Activated effector memory CD4-positive, alpha-beta T cell treated with Interleukin-2 at 50 U/mL for 16 hours (primary cell): ENCODE measurements around the gene ODAD3.
A peak's percentile ranks its signal among the peaks of the same experiment; 100 is the strongest.
"Not testable (repeated sequence)": the region's sequence is repeated elsewhere in the genome, so short reads cannot be mapped to it uniquely, and the experiment has no call there.

Source experiments
- DNase-seq: peaks from one replicate; pipeline ENCODE4 v3.0.0-alpha.2; 2020

Gene ODAD3

DNA sequence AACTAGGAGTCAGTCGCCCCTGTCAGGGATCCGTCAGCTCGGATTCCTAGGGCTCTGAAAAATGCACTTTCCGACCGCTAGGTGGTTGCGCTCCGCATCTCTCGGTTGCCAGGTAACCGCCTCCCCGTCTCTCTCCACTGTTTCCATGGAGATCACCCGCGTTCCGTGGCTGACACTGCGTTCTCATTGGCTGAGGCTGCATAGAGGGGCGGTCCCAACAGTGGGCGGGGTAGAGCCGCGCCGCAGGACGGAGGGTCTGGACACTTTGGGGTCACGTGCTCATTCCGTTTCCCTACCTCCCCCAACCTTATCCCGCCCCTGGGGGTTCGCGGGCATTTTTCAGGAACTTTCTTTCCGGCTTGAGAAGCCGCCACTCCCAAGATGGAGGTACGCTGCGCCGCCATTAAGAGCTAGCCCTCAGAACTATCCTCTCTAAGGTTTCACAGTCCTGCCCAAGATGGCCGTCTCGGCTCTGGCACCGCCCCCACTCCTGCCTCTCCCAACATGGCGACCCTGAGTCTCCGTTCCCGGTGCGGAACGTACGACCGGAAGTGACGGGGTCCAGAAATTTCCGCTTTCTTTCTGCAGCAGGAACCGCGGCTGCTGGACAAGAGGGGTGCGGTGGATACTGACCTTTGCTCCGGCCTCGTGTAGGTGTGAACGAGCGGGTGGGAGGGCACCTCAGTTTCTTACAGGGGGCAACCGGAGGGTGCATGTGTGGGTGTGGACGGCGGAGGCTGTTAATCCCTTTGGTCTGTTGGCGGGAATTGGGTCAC, at the start of gene ODAD3, which contains the start of gene PRKCSH:
Gene ODAD3, minus strand, starts transcription at position 65 of the 776 bp plus-strand sequence. CDS start 105 bp downstream, outside the sequence.
Gene PRKCSH, plus strand, starts transcription at position 579 of the 776 bp plus-strand sequence. CDS start 483 bp downstream, outside the sequence.
- peak; percentile 97 for DNase-seq

DNA sequence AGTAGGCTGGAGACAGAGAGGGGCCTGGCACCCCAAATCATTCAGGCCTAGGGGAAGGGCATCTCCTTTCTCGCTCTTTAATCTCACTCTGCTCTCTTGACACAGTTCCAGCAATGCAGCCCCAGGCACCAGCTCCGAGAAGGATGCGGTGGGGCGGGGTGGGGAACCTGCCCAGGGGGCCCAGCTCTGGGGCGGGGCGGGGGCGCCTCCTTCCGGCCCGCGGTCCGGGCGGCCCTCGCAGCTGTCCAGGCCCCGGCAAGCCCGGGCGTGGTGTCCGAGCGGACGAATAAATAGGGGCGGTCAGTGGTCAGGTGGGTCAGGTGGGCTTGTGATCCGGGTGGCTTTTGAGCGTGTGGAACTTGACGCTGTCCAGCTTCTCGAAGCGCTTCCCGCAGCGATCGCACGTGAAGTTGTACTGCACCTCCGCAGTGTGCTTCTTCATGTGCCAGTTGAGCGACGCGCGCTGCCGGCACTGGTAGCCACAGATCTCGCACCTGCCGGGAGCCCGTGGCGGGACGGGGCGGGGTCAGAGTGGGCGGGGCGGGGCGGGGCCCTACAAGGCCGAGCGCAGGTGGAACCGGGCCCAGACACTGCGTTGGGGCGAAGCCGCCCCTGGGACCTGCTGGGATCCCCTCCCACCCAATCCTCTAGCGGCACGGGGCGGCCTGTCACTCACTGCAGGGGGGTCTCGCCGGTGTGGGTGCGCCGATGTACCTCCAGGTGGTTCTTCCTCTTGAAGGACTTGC, 48.6 kb upstream of the ODAD3 start:
- DNase-seq, result no peak

DNA sequence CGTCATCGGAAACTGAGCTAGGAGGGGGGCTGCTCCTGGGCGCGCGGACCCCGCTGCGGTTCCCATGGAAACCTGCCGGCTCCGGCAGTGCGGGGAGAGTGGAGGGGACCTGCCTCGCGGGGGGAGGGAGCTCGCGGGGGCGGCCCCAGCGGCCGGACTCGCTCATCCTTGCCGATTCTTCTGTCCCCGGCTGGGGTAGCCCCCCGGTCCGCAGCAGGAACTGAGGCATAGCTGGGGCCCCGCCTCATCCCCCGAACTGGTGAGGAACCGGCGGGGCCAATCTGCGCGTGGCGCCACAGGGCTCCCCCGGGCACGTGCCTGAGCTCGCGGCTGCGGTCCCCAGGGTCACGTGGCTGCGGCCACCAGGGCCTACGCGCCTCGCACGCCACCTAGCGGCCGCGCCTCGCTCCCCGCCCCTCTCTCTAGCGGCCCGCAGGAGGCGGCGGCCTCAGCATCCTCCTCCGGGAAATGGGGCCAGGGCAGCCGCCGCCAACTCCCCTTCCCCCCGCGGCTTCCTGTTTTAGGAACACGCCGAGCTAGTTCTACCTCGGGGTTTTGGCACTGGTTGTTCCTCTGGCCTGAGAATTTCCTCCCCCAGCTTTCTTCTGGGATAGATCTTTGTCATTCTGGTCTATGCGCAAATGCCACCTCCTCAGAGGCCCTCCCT, 47.6 kb upstream of the ODAD3 start:
- peak; percentile 79 for DNase-seq

DNA sequence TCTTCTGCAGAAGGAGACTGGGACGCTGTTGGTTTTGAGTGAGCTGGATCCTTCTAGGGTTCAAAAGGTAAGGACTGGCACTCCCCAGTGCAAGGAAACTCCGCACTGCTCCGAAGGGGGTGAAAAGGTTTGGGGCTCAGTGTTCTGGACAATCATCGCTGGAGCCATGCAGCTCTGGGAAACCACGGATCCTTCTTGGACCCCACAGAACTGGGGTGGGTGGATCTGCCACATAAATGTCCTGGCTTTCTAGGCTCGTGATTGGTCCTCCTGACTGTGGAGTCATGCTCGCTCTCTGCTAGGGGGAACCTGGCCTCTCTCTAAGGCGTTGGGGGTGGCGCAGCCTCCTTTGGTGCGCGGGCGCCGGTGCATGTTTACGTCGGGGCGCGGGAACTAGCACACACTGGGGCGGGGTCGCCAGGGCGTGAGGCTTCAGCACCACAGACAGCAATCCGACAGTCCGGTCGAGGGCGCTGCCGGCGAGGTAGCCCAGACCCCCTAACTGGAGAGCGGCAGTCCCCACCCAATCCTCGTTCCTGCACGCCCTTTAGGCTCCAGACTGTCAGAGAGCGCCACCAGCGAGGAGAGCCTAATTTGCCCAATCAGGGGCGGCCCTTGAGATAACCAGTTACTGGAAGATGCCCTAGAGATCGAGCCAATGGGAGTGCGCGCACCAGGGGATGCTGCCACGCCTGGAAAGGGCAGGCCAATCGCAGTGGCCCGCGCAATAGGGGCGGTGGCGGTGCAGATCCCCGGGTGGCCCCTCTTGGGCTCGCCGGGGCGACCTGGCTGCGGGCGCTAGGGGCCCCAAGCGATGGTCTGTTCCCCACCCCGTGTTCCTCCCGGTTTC, 46.8 kb upstream of the ODAD3 start:
- DNase-seq, result peak; percentile 25

- DNase-seq, result no peak
Measured at GRCh38 chr19:11480715-11481533, 46.0 kb upstream of the ODAD3 start, which contains the start of gene ELAVL3. TSS of gene ELAVL3 (minus strand) at chr19:11481046. CDS start at chr19:11480608, 438 bp downstream.

DNA sequence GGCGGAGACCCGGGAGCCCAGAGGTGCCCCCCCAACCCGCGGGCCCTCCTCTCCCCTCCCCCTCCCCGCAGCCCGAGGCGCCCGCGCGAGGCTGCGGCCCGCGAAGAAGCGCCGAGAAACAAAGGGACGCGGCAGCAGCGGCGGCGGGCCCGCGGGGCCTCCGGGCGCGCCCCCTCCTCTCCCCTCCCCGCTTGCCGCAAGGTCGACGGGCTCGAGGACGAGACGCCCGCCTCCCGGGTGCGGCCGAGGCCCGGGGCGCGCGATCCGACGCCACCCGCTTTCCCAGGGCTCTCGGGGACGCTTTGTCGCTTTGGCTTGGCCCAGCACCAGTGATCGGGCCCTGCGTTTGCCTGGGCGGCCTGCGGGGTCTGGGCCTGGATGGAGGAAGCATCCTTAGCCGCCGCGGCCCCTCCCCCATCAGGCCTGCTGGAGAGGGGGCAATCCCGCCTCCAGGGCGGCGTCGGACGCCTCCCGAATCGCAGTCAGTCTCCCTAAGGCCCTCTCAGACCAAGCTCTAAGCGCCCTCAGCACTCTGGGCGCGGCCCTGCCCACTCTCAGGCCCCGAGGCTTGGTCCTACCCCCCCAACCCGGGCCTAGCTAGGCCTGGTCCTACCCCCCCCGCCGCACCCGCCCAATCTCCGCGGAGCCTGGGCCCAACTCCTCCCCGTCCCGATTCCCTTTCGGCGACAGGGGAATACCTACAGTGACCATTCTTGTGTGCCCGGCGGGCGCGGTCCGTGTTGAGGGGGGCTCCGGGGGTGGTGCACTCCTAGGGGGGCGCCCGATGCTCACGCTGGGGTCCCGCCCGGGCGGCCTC, 45.2 kb upstream of the ODAD3 start:
- no peak for DNase-seq

DNA sequence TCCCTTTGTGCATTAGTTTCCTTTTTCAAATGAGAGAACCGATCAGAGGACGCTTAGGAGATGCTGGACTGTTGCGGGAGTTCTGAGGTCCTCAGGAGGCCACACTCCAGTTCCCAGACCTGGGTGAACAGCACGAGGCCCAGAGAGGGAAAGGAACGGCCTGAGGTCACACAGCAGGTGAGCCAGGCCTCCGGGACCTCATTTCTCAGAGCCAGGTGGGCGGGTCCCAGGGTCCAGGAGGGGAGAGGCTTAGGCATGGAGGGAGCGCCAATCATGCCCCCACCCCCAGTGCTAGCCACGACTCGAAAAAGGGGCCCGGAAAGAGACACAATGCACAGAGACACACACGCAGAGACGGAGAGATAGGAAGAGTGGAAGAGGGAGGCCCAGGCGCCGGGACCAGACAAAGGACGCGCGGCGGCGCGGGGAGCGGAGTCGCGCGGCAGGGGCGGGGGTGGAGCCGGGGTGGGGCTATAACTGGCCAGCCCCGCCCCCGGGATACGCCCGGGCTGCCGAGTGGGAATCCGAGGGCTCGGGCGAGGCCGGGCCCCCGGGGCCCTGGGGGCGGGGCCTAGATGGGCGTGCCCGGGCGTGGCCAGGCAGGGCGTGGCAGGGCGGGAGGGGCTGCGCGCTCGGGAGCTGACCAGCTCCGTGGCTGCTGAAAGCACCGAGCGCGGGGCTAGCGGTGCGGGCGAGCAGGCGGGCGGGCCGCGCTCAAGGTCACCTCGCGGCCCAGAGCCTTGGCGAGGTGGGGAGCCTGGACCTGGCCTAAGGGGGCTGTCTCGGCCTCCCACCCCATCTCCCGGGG, 44.4 kb upstream of the ODAD3 start:
- no peak for DNase-seq

DNA sequence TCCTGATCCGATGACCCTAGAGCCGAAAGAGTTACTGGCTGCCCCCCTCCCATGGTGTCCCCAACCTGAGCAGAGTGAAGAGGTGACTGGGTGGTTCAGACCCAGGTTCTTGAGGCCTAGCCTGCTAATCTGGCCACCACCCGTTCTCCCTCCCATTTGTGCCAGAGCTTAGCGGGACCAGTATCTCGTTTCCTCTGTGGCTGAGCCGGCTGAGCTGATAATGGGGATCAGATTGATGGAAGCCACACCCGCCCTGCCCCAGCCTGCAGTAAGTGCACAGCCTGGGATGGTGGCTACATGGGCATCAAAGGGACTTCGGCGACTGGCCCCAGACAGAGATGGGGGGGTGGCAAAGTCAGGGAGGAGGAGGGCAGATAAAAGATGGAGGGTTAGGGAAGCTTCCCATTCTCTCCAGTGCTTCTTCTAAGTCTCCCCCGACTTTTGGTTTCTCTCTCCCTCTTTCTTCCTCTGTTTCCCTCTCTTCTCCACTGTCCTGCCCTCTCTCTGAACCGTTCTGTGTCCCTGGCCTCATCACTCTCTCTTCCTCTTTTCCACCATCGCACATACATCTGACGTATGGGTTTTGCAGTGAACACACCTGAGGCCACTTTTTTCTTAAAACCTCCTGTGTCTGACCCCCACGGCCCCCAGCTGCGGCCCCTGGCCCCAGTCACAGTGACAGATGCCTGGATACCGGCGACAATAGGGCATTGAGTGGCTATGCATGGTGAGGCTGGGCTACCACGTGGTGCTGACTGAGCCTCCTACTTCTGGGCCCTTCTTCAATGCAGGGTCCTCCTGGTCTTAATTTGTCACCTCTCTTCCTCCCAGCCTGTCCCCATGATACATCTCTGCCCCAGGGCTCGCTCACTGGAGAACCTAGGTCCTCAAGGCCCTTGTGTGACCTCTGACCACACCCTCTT, 43.5 kb upstream of the ODAD3 start:
- no peak for DNase-seq

- DNase-seq, result no peak
Measured at GRCh38 chr19:11475861-11476260, 40.9 kb upstream of the ODAD3 start.

GRCh38 chr19:11475343-11475742, 40.4 kb upstream of the ODAD3 start:
- DNase-seq, result not testable (repeated sequence)

DNA sequence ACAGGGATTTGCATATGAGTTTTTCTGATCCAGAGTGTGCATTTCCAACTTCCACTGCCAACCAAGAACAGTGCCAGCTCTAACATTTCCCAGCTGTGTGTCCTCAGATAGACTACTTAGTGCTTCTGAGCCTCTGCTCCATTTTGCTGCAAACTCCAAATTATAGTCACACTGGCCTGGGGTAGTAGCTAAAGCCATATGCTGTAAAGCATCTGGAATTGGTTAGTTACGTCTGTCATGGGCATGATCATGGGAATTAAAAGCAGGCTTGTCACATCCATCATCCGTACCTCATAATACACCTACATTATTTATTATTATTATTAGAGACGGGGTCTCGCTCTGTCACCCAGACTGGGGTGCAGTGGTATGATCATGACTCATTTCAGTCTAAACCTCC, 38.8 kb upstream of the ODAD3 start:
- no peak for DNase-seq

- DNase-seq, result not testable (repeated sequence)
Measured at GRCh38 chr19:11468266-11468845, 33.4 kb upstream of the ODAD3 start.

- DNase-seq, result no peak
Measured at GRCh38 chr19:11465600-11465999, 30.7 kb upstream of the ODAD3 start.

DNA sequence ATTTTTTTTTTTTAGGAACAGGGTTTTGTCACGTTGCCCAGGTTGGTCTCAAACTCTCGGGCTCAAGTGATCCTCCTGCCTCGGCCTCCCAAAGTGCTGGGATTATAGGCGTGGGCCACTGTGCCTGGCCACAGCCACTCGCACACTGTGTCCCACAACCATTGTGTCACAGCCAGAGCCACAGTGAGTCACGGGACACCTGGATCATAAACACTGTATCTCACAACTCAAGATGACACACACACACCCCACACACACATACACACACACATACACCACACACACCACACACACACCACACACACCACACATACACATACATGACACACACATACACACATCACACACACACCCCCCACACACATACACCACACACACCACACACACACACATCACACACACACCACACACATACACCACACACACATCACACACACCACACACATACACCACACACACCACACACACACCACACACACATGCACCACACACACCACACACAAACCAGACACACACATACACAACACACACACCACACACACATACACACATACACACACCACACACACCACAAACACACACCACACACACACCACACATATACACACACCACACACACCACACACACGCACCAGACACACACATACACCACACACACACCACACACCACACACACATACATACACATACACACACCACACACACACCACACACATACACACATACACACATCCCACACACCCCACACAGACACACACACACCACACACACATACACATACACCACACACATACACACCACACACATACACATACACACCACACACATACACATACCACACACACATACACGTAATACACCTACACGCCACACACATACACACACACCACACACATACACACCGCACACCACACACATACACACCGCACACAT, 29.7 kb upstream of the ODAD3 start:
- DNase-seq, result no peak

GRCh38 chr19:11463391-11463790, 28.5 kb upstream of the ODAD3 start:
- DNase-seq, result no peak

GRCh38 chr19:11461453-11461852, 26.5 kb upstream of the ODAD3 start:
- no peak for DNase-seq

DNA sequence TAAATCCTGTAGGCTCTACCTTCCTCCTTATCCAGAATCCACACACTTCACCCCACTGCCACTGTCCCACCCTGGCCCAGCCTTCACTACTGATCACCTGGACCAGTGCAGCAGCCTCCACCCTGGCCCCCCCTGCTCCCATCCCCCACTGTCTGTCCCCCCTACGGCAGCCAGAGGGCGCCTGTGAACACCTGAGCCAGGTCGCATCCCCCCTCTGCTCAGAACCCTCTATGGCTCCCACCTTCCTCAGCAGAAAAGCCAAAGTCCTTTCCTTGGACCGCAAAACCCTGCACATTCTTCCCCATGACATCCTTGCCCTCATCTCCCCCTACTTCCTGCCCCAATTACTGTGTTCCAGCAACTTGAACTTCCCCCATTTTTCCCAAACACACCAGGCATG, 25.3 kb upstream of the ODAD3 start:
- DNase-seq, result no peak
